GM12878 (cell line): ENCODE data around the gene CDH8. TPM values are rescaled to one million over a fixed set of nuclear protein-coding genes. Genes with fewer than 3 reads are reported as not detected.

Experiments
- ATAC-seq: fragments of 200-7000 bp; cut with Tn5 transposase; 3 replicates; pipeline ENCODE4 v1.9.1; 2020; ENCODE audit warnings: mild to moderate bottlenecking, moderate library complexity
- BruUV-seq: library from RNA; stranded (reverse); fragments of 400-500 nt; replicated peaks from 2 replicates; lab custom pipeline; 2021; lab: Mats Ljungman, UMichigan
- CTCF ChIA-PET: fragments of 300-600 bp; sonication (Branson Sonifier 250); formaldehyde crosslinking; extraction: SDS; loops from one replicate; lab custom pipeline; 2021; ENCODE audit warnings: inconsistent platforms; lab: Yijun Ruan, JAX
- POLR2A ChIA-PET: fragments of 350-600 bp; formaldehyde crosslinking; extraction: SDS; loops from one replicate; lab custom pipeline; 2021; ENCODE audit warnings: inconsistent platforms; lab: Charles Lee
- RAD21 ChIA-PET: fragments of 300-600 bp; sonication (Branson Sonifier 250); formaldehyde crosslinking; loops from one replicate; lab custom pipeline; 2023; ENCODE audit warnings: antibody characterized with exemption; ENCODE audit not compliant: unreplicated experiment; lab: Charles Lee
- SMC1A ChIA-PET: fragments of 300-600 bp; sonication (Branson Sonifier 250); formaldehyde crosslinking; loops from one replicate; lab custom pipeline; 2023; ENCODE audit not compliant: unreplicated experiment, uncharacterized antibody; lab: Charles Lee
- DNase-seq: peaks from one replicate; pipeline ENCODE4 v3.0.0-alpha.2; 2011; ENCODE audit warnings: low read depth, low spot score
- FAIRE-seq: peaks from 3 replicates; lab custom pipeline; 2011; peaks lifted over from hg19 to GRCh38; lab: Jason Lieb, UNC
- H2AFZ ChIP-seq: 2 replicates; pipeline ENCODE4 v1.6.0; 2011; ENCODE audit warnings: low read depth, low read length, control low read depth; ENCODE audit not compliant: control insufficient read depth
- H3K27ac ChIP-seq: 2 replicates; pipeline ENCODE4 v1.5.1; 2011; ENCODE audit warnings: control low read depth; ENCODE audit not compliant: control insufficient read depth, insufficient read depth
- H3K27me3 ChIP-seq, 2 experiments: replicated peaks in 1 of 2; 2 replicates each; pipeline versions ENCODE4 v1.6.0 to v1.6.1; 2011; ENCODE audit warnings: low read length in 1 of 2; ENCODE audit not compliant: control insufficient read depth in 2 of 2, insufficient read depth in 2 of 2
- H3K36me3 ChIP-seq, 2 experiments: 2 replicates each; pipeline ENCODE4 v1.5.1; 2011; ENCODE audit warnings: low read length in 1 of 2; ENCODE audit not compliant: control insufficient read depth in 2 of 2, insufficient read depth in 2 of 2
- H3K4me1 ChIP-seq: 2 replicates; pipeline ENCODE4 v1.6.1; 2011; ENCODE audit warnings: mild to moderate bottlenecking, low read length, moderate library complexity, mixed read lengths; ENCODE audit not compliant: control insufficient read depth, insufficient read depth
- H3K4me2 ChIP-seq: 2 replicates; pipeline ENCODE4 v1.6.0; 2011; ENCODE audit warnings: control low read depth; ENCODE audit not compliant: control insufficient read depth, insufficient read depth
- H3K4me3 ChIP-seq: fragments of 200-600 bp; sonication (generic); 2 replicates; pipeline ENCODE4 v1.5.1; 2016
- H3K79me2 ChIP-seq: 2 replicates; pipeline ENCODE4 v1.6.0; 2011; ENCODE audit warnings: low read length; ENCODE audit not compliant: control insufficient read depth, insufficient read depth
- H3K9ac ChIP-seq: 2 replicates; pipeline ENCODE4 v1.8.0; 2011; ENCODE audit warnings: low read length, control low read depth, mixed read lengths; ENCODE audit not compliant: control insufficient read depth, insufficient read depth
- H3K9me3 ChIP-seq: replicated peaks from 3 replicates; pipeline ENCODE4 v1.5.1; 2011; ENCODE audit warnings: mild to moderate bottlenecking, low read length; ENCODE audit not compliant: control insufficient read depth, insufficient read depth
- H4K20me1 ChIP-seq: 2 replicates; pipeline ENCODE4 v1.6.0; 2011; ENCODE audit not compliant: control insufficient read depth, insufficient read depth
- ATF3 ChIP-seq: IDR thresholded peaks from 2 replicates; pipeline ENCODE4 v1.6.1; 2011; ENCODE audit warnings: low read depth, mild to moderate bottlenecking, low read length, moderate library complexity, borderline replicate concordance; ENCODE audit errors: extremely low read depth
- BCL3 ChIP-seq: IDR thresholded peaks from 2 replicates; pipeline ENCODE4 v1.6.1; 2011; ENCODE audit warnings: borderline replicate concordance, low read depth, mild to moderate bottlenecking, moderate library complexity, low read length; ENCODE audit not compliant: insufficient read depth, poor library complexity, severe bottlenecking
- E2F4 ChIP-seq: IDR thresholded peaks from 2 replicates; pipeline ENCODE4 v1.6.1; 2012; ENCODE audit warnings: low read depth, low read length, improper control_type of control experiment
- FOXK2 ChIP-seq: fragments of 450-650 bp; IDR thresholded peaks from 2 replicates; pipeline ENCODE4 v1.6.1; 2017; ENCODE audit warnings: mild to moderate bottlenecking, moderate library complexity
- KDM1A ChIP-seq: fragments of 200-600 bp; sonication (generic); IDR thresholded peaks from 2 replicates; pipeline ENCODE4 v1.6.1; 2016; ENCODE audit warnings: borderline replicate concordance
- PML ChIP-seq: IDR thresholded peaks from 2 replicates; pipeline ENCODE4 v1.6.1; 2012; ENCODE audit warnings: low read length, inconsistent platforms
- SREBF2 ChIP-seq: IDR thresholded peaks from 2 replicates; pipeline ENCODE4 v1.6.1; 2012; ENCODE audit warnings: mild to moderate bottlenecking, low read length
- USF2 ChIP-seq: IDR thresholded peaks from 2 replicates; pipeline ENCODE4 v1.6.1; 2011; ENCODE audit warnings: low read depth, low read length, improper control_type of control experiment, borderline replicate concordance
- in situ Hi-C: fragments of 300-500 bp; cut with MboI; formaldehyde crosslinking; loops from 9 replicates; pipeline ENCODE4 v1.14.3; 2018; ENCODE audit warnings: mixed read lengths
- intact Hi-C: fragments of 100-400 bp; cut with micrococcal nuclease; formaldehyde crosslinking; loops from one replicate; pipeline ENCODE4 v1.14.2; 2022; ENCODE audit not compliant: unreplicated experiment
- polyA plus RNA-seq, 11 experiments: library from polyadenylated mRNA; depleted of rRNA in 4 of 11; unstranded in 6 of 11; stranded (reverse) in 5 of 11; fragments of >200 nt; fragmentation: Nextera tagmentation in 4 of 11; fragmentation: Illumina TruSeq in 1 of 11; extraction: Ambion mirVana in 4 of 11; extraction: Trizol in 1 of 11; gene quantifications; 1 replicate in 1 of 11; 2 replicates in 10 of 11; pipeline versions ENCODE4 v1.2.1 to v1.2.3, GENCODE V29; 2011 to 2016; ENCODE audit warnings: inconsistent platforms in 2 of 11, missing spikeins in 2 of 11, low read depth in 1 of 11
- total RNA-seq, 4 experiments: library from RNA; depleted of rRNA in 3 of 4; stranded (reverse); fragments of >200 nt in 3 of 4; fragmentation: Illumina TruSeq in 1 of 4; extraction: Trizol in 1 of 4; gene quantifications; 2 replicates each; pipeline versions ENCODE4 v1.2.1 to v1.2.3, GENCODE V29; 2013 to 2021

Gene CDH8
- total and polyA plus RNA-seq, 10 of the 15 experiments (the other 5 are each of a cell fraction or from before 2014, with no cell fraction given), result 0.13 to 0.68 (median 0.25) TPM; not detected in 3

- DNase-seq (no peak), FAIRE-seq (no peak), ATAC-seq (no peak)
- no TSS peak for BruUV-seq
- Histone ChIP-seq H3K4me2 (no peak overlapping the region), H3K4me1 (no peaks in the 10 kb centered on the region), H3K4me3 (no peak overlapping the region), H4K20me1 (no peaks in the 10 kb centered on the region), H3K36me3 (no peaks in the 10 kb centered on the region), H2AFZ (no peak overlapping the region), H3K9ac (no peak overlapping the region), H3K79me2 (no peaks in the 10 kb centered on the region), H3K27me3 (no peaks in the 10 kb centered on the region), H3K27ac (no peak overlapping the region), H3K9me3 (no peaks in the 10 kb centered on the region)
- in situ Hi-C loops, result no loop called here
- TF ChIP-seq ATF3, result no peak
- TF ChIP-seq FOXK2, result no peak
- no peak for TF ChIP-seq USF2
- TF ChIP-seq E2F4, result no peak
- no peak for TF ChIP-seq PML
- no peak for TF ChIP-seq BCL3
- TF ChIP-seq SREBF2, result no peak
- no peak for TF ChIP-seq KDM1A
- intact Hi-C loops, result loop anchor here (5.0 kb wide), 1 partner anchor 190 kb away; no protein-coding TSS in a partner anchor
- ChIA-PET SMC1A (no interaction called here), RAD21 (interaction anchor here (1.3 kb wide), 1 partner anchor 140 kb away, joined by 3 read pairs; no protein-coding TSS in a partner anchor), POLR2A (no interaction called here), CTCF (interaction anchor here (2.7 kb wide), 1 partner anchor 104 kb away, joined by 9 read pairs; no protein-coding TSS in a partner anchor)
These were observed 98.6 kb downstream of the CDH8 start for GRCh38 chr16:61937646-61938045.
